GM12878 (cell line): ENCODE measurements around the gene ELAVL3. TPM values are rescaled to one million over a fixed set of nuclear protein-coding genes. Genes with fewer than 3 reads are reported as not detected.
A peak's percentile ranks its signal among the peaks of the same experiment; 100 is the strongest.

ENCODE experiments used
- ATAC-seq: fragments of 200-7000 bp; cut with Tn5 transposase; 3 replicates; pipeline ENCODE4 v1.9.1; 2020; ENCODE audit warnings: mild to moderate bottlenecking, moderate library complexity
- BruUV-seq: library from RNA; stranded (reverse); fragments of 400-500 nt; replicated peaks from 2 replicates; lab custom pipeline; 2021; lab: Mats Ljungman, UMichigan
- CTCF ChIA-PET: fragments of 300-600 bp; sonication (Branson Sonifier 250); formaldehyde crosslinking; extraction: SDS; loops from one replicate; lab custom pipeline; 2021; ENCODE audit warnings: inconsistent platforms; lab: Yijun Ruan, JAX
- POLR2A ChIA-PET: fragments of 350-600 bp; formaldehyde crosslinking; extraction: SDS; loops from one replicate; lab custom pipeline; 2021; ENCODE audit warnings: inconsistent platforms; lab: Charles Lee
- RAD21 ChIA-PET: fragments of 300-600 bp; sonication (Branson Sonifier 250); formaldehyde crosslinking; loops from one replicate; lab custom pipeline; 2023; ENCODE audit warnings: antibody characterized with exemption; ENCODE audit not compliant: unreplicated experiment; lab: Charles Lee
- SMC1A ChIA-PET: fragments of 300-600 bp; sonication (Branson Sonifier 250); formaldehyde crosslinking; loops from one replicate; lab custom pipeline; 2023; ENCODE audit not compliant: unreplicated experiment, uncharacterized antibody; lab: Charles Lee
- DNase-seq: peaks from one replicate; pipeline ENCODE4 v3.0.0-alpha.2; 2011; ENCODE audit warnings: low read depth, low spot score
- FAIRE-seq: peaks from 3 replicates; lab custom pipeline; 2011; peaks lifted over from hg19 to GRCh38; lab: Jason Lieb, UNC
- H2AFZ ChIP-seq: 2 replicates; pipeline ENCODE4 v1.6.0; 2011; ENCODE audit warnings: low read depth, low read length, control low read depth; ENCODE audit not compliant: control insufficient read depth
- H3K27ac ChIP-seq: 2 replicates; pipeline ENCODE4 v1.5.1; 2011; ENCODE audit warnings: control low read depth; ENCODE audit not compliant: control insufficient read depth, insufficient read depth
- H3K27me3 ChIP-seq, 2 experiments: replicated peaks in 1 of 2; 2 replicates each; pipeline versions ENCODE4 v1.6.0 to v1.6.1; 2011; ENCODE audit warnings: low read length in 1 of 2; ENCODE audit not compliant: control insufficient read depth in 2 of 2, insufficient read depth in 2 of 2
- H3K36me3 ChIP-seq, 2 experiments: 2 replicates each; pipeline ENCODE4 v1.5.1; 2011; ENCODE audit warnings: low read length in 1 of 2; ENCODE audit not compliant: control insufficient read depth in 2 of 2, insufficient read depth in 2 of 2
- H3K4me1 ChIP-seq: 2 replicates; pipeline ENCODE4 v1.6.1; 2011; ENCODE audit warnings: mild to moderate bottlenecking, low read length, moderate library complexity, mixed read lengths; ENCODE audit not compliant: control insufficient read depth, insufficient read depth
- H3K4me2 ChIP-seq: 2 replicates; pipeline ENCODE4 v1.6.0; 2011; ENCODE audit warnings: control low read depth; ENCODE audit not compliant: control insufficient read depth, insufficient read depth
- H3K4me3 ChIP-seq: fragments of 200-600 bp; sonication (generic); 2 replicates; pipeline ENCODE4 v1.5.1; 2016
- H3K79me2 ChIP-seq: 2 replicates; pipeline ENCODE4 v1.6.0; 2011; ENCODE audit warnings: low read length; ENCODE audit not compliant: control insufficient read depth, insufficient read depth
- H3K9ac ChIP-seq: 2 replicates; pipeline ENCODE4 v1.8.0; 2011; ENCODE audit warnings: low read length, control low read depth, mixed read lengths; ENCODE audit not compliant: control insufficient read depth, insufficient read depth
- H3K9me3 ChIP-seq: replicated peaks from 3 replicates; pipeline ENCODE4 v1.5.1; 2011; ENCODE audit warnings: mild to moderate bottlenecking, low read length; ENCODE audit not compliant: control insufficient read depth, insufficient read depth
- H4K20me1 ChIP-seq: 2 replicates; pipeline ENCODE4 v1.6.0; 2011; ENCODE audit not compliant: control insufficient read depth, insufficient read depth
- HDGF ChIP-seq: fragments of 450-650 bp; IDR thresholded peaks from 2 replicates; pipeline ENCODE4 v1.6.1; 2016; ENCODE audit warnings: antibody characterized with exemption
- JUNB ChIP-seq: IDR thresholded peaks from 2 replicates; pipeline ENCODE4 v1.6.1; 2016; ENCODE audit warnings: antibody characterized with exemption, mild to moderate bottlenecking
- KAT2A ChIP-seq: conservative IDR thresholded peaks from 2 replicates; pipeline ENCODE4 v1.6.1; 2011; ENCODE audit warnings: low read depth, low read length; ENCODE audit not compliant: control insufficient read depth
- KDM1A ChIP-seq: fragments of 200-600 bp; sonication (generic); IDR thresholded peaks from 2 replicates; pipeline ENCODE4 v1.6.1; 2016; ENCODE audit warnings: borderline replicate concordance
- MTA2 ChIP-seq: fragments of 450-650 bp; IDR thresholded peaks from 2 replicates; pipeline ENCODE4 v1.6.1; 2016; ENCODE audit warnings: low read depth, mild to moderate bottlenecking, moderate library complexity
- NBN ChIP-seq: fragments of 450-650 bp; IDR thresholded peaks from 2 replicates; pipeline ENCODE4 v1.6.1; 2016
- PML ChIP-seq: IDR thresholded peaks from 2 replicates; pipeline ENCODE4 v1.6.1; 2012; ENCODE audit warnings: low read length, inconsistent platforms
- SMAD5 ChIP-seq: IDR thresholded peaks from 2 replicates; pipeline ENCODE4 v1.6.1; 2016; ENCODE audit warnings: antibody characterized with exemption, low read depth
- TCF3 ChIP-seq: IDR thresholded peaks from 2 replicates; pipeline ENCODE4 v1.6.1; 2012; ENCODE audit warnings: low read depth, mild to moderate bottlenecking, low read length, borderline replicate concordance; ENCODE audit not compliant: insufficient read depth
- ZNF24 ChIP-seq: fragments of 450-650 bp; IDR thresholded peaks from 2 replicates; pipeline ENCODE4 v1.6.1; 2017; ENCODE audit warnings: antibody characterized with exemption, mild to moderate bottlenecking
- WGBS: methylation state at CpG from one replicate; pipeline ENCODE4 v1.1.6; 2016; ENCODE audit warnings: low lambda C conversion rate; ENCODE audit not compliant: insufficient replicate concordance, insufficient coverage; ENCODE audit errors: missing lambda C conversion rate; 5-methylcytosine and 5-hydroxymethylcytosine counted together
- in situ Hi-C: fragments of 300-500 bp; cut with MboI; formaldehyde crosslinking; loops from 9 replicates; pipeline ENCODE4 v1.14.3; 2018; ENCODE audit warnings: mixed read lengths
- intact Hi-C: fragments of 100-400 bp; cut with micrococcal nuclease; formaldehyde crosslinking; loops from one replicate; pipeline ENCODE4 v1.14.2; 2022; ENCODE audit not compliant: unreplicated experiment
- polyA plus RNA-seq, 11 experiments: library from polyadenylated mRNA; depleted of rRNA in 4 of 11; unstranded in 6 of 11; stranded (reverse) in 5 of 11; fragments of >200 nt; fragmentation: Nextera tagmentation in 4 of 11; fragmentation: Illumina TruSeq in 1 of 11; extraction: Ambion mirVana in 4 of 11; extraction: Trizol in 1 of 11; gene quantifications; 1 replicate in 1 of 11; 2 replicates in 10 of 11; pipeline versions ENCODE4 v1.2.1 to v1.2.3, GENCODE V29; 2011 to 2016; ENCODE audit warnings: inconsistent platforms in 2 of 11, missing spikeins in 2 of 11, low read depth in 1 of 11
- total RNA-seq, 4 experiments: library from RNA; depleted of rRNA in 3 of 4; stranded (reverse); fragments of >200 nt in 3 of 4; fragmentation: Illumina TruSeq in 1 of 4; extraction: Trizol in 1 of 4; gene quantifications; 2 replicates each; pipeline versions ENCODE4 v1.2.1 to v1.2.3, GENCODE V29; 2013 to 2021
- TF ChIP-seq, protein P1 (sequence below): fragments of 450-650 bp; formaldehyde crosslinking; IDR thresholded peaks from 2 replicates; pipeline ENCODE4 v1.5.0; 2022; ENCODE audit warnings: mild to moderate bottlenecking, missing genetic modification characterization
- TF ChIP-seq, protein P2 (sequence below): IDR thresholded peaks from 2 replicates; pipeline ENCODE4 v1.6.1; 2011; ENCODE audit warnings: borderline replicate concordance, low read depth, mild to moderate bottlenecking, moderate library complexity, low read length; ENCODE audit not compliant: insufficient read depth, poor library complexity, severe bottlenecking
- TF ChIP-seq, protein P3 (sequence below): fragments of 450-650 bp; IDR thresholded peaks from 2 replicates; pipeline ENCODE4 v1.6.1; 2018; ENCODE audit warnings: borderline replicate concordance, mild to moderate bottlenecking; ENCODE audit not compliant: partially characterized antibody

ELAVL3 gene
- total and polyA plus RNA-seq, 10 of the 15 experiments (the other 5 are each of a cell fraction or from before 2014, with no cell fraction given): under 0.01 to 0.05 (median 0.01) TPM; not detected in 7

DNA sequence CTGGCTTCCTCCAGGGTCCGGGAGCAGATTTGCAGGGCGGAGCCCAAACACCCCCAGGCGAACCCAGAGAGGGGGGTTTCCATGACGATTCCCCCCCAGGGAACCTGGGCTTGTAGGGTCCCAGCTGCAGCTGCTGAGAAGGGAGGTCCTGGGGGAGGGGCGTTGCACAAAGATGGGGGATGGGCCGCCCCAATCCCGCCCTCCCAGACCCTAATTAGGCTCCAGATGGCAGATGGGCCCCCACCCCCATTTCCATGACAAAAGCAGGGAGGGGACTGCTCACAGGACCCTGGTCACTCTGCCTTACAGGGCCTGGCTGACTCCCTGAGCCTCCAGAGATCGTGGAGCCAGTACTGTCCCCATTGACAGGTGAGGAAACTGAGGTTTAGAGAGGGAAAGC lies 15.2 kb downstream of the ELAVL3 start (continued):
- TF ChIP-seq PML (no peak), MTA2 (no peak), KAT2A (no peak)

DNA sequence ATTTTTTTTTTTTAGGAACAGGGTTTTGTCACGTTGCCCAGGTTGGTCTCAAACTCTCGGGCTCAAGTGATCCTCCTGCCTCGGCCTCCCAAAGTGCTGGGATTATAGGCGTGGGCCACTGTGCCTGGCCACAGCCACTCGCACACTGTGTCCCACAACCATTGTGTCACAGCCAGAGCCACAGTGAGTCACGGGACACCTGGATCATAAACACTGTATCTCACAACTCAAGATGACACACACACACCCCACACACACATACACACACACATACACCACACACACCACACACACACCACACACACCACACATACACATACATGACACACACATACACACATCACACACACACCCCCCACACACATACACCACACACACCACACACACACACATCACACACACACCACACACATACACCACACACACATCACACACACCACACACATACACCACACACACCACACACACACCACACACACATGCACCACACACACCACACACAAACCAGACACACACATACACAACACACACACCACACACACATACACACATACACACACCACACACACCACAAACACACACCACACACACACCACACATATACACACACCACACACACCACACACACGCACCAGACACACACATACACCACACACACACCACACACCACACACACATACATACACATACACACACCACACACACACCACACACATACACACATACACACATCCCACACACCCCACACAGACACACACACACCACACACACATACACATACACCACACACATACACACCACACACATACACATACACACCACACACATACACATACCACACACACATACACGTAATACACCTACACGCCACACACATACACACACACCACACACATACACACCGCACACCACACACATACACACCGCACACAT lies 16.2 kb downstream of the ELAVL3 start:
- Histone ChIP-seq H4K20me1 (no peaks in the 10 kb centered on the region), H3K36me3 (no peaks in the 10 kb centered on the region), H3K9me3 (no peaks in the 10 kb centered on the region), H3K9ac (no peak overlapping the region), H3K4me2 (no peak overlapping the region), H3K27ac (no peak overlapping the region), H3K4me1 (no peaks in the 10 kb centered on the region; the same call in 1 of the 2 replicates), H3K4me3 (no peak overlapping the region), H3K27me3 (no peaks in the 10 kb centered on the region), H3K79me2 (no peaks in the 10 kb centered on the region), H2AFZ (no peak overlapping the region)
- in situ Hi-C loops (no loop called here), intact Hi-C loops (no loop called here)
- RAD21 ChIA-PET: no interaction called here
- WGBS: 58% methylated on average over 11 of the region's 11 CpGs
- POLR2A ChIA-PET: interaction anchor here (0.6 kb wide), 1 partner anchor 10 kb away, joined by 4 read pairs; no protein-coding TSS in a partner anchor
- CTCF ChIA-PET: no interaction called here
- ATAC-seq (no peak), FAIRE-seq (peak; percentile 83), DNase-seq (no peak)
- no TSS peak for BruUV-seq
- SMC1A ChIA-PET: no interaction called here
- TF ChIP-seq, protein P1, sequence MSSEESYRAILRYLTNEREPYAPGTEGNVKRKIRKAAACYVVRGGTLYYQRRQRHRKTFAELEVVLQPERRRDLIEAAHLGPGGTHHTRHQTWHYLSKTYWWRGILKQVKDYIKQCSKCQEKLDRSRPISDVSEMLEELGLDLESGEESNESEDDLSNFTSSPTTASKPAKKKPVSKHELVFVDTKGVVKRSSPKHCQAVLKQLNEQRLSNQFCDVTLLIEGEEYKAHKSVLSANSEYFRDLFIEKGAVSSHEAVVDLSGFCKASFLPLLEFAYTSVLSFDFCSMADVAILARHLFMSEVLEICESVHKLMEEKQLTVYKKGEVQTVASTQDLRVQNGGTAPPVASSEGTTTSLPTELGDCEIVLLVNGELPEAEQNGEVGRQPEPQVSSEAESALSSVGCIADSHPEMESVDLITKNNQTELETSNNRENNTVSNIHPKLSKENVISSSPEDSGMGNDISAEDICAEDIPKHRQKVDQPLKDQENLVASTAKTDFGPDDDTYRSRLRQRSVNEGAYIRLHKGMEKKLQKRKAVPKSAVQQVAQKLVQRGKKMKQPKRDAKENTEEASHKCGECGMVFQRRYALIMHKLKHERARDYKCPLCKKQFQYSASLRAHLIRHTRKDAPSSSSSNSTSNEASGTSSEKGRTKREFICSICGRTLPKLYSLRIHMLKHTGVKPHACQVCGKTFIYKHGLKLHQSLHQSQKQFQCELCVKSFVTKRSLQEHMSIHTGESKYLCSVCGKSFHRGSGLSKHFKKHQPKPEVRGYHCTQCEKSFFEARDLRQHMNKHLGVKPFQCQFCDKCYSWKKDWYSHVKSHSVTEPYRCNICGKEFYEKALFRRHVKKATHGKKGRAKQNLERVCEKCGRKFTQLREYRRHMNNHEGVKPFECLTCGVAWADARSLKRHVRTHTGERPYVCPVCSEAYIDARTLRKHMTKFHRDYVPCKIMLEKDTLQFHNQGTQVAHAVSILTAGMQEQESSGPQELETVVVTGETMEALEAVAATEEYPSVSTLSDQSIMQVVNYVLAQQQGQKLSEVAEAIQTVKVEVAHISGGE (CRISPR knock-in tag): no peak
- TF ChIP-seq ZNF24 (no peak), KDM1A (no peak), NBN (0 out of 2 replicates have a peak, but pooled peaks have one; percentile 49), HDGF (peak; percentile 61; the same call in 1 of the 2 replicates), JUNB (no peak), SMAD5 (no peak), TCF3 (peak; percentile 24; the same call in 1 of the 2 replicates)
- TF ChIP-seq, protein P2, sequence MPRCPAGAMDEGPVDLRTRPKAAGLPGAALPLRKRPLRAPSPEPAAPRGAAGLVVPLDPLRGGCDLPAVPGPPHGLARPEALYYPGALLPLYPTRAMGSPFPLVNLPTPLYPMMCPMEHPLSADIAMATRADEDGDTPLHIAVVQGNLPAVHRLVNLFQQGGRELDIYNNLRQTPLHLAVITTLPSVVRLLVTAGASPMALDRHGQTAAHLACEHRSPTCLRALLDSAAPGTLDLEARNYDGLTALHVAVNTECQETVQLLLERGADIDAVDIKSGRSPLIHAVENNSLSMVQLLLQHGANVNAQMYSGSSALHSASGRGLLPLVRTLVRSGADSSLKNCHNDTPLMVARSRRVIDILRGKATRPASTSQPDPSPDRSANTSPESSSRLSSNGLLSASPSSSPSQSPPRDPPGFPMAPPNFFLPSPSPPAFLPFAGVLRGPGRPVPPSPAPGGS: peak; percentile 93
- TF ChIP-seq, protein P3, sequence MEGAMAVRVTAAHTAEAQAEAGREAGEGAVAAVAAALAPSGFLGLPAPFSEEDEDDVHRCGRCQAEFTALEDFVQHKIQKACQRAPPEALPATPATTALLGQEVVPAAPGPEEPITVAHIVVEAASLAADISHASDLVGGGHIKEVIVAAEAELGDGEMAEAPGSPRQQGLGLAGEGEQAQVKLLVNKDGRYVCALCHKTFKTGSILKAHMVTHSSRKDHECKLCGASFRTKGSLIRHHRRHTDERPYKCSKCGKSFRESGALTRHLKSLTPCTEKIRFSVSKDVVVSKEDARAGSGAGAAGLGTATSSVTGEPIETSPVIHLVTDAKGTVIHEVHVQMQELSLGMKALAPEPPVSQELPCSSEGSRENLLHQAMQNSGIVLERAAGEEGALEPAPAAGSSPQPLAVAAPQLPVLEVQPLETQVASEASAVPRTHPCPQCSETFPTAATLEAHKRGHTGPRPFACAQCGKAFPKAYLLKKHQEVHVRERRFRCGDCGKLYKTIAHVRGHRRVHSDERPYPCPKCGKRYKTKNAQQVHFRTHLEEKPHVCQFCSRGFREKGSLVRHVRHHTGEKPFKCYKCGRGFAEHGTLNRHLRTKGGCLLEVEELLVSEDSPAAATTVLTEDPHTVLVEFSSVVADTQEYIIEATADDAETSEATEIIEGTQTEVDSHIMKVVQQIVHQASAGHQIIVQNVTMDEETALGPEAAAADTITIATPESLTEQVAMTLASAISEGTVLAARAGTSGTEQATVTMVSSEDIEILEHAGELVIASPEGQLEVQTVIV: peak; percentile 12
